ENCODE results near the gene COLQ.

Gene COLQ

GRCh38 chr3:15449489-15450224, 71.8 kb downstream of the COLQ start:
- no peak for DNase-seq (ENCODE audit: low read depth)
- TF ChIP-seq CTCF (IDR thresholded peaks at IDR 0.05; ENCODE audit: insufficient read depth, low read depth, low read length, missing control alignments): no peak

GRCh38 chr3:15443826-15444524, 77.5 kb downstream of the COLQ start:
- no peak for TF ChIP-seq CTCF (IDR thresholded peaks at IDR 0.05; ENCODE audit: insufficient read depth, low read depth, low read length, missing control alignments)
- H3K4me3 ChIP-seq (ENCODE audit: low read depth, low read length): no peak overlapping the region
- no peak for DNase-seq (ENCODE audit: low read depth)

More at GRCh38 chr3:15449489-15450224, 71.8 kb downstream of the COLQ start:
- no peak overlapping the region for H3K4me3 ChIP-seq (ENCODE audit: low read depth, low read length)

GRCh38 chr3:15440891-15441290, 80.6 kb downstream of the COLQ start:
- no peak for DNase-seq (ENCODE audit: low read depth)

GRCh38 chr3:15439476-15439875, 82.0 kb downstream of the COLQ start:
- H3K4me3 ChIP-seq (ENCODE audit: low read depth, low read length): no peak overlapping the region
- no peak for TF ChIP-seq CTCF (IDR thresholded peaks at IDR 0.05; ENCODE audit: insufficient read depth, low read depth, low read length, missing control alignments)
- no peak for DNase-seq (ENCODE audit: low read depth)

More at GRCh38 chr3:15440891-15441290, 80.6 kb downstream of the COLQ start:
- no peak for TF ChIP-seq CTCF (IDR thresholded peaks at IDR 0.05; ENCODE audit: insufficient read depth, low read depth, low read length, missing control alignments)
- H3K4me3 ChIP-seq (ENCODE audit: low read depth, low read length): no peak overlapping the region

GRCh38 chr3:15438983-15439382, 82.5 kb downstream of the COLQ start:
- H3K4me3 ChIP-seq (ENCODE audit: low read depth, low read length): no peak overlapping the region
- DNase-seq (ENCODE audit: low read depth): no peak
- TF ChIP-seq CTCF (IDR thresholded peaks at IDR 0.05; ENCODE audit: insufficient read depth, low read depth, low read length, missing control alignments): no peak

- no peak for TF ChIP-seq CTCF (IDR thresholded peaks at IDR 0.05; ENCODE audit: insufficient read depth, low read depth, low read length, missing control alignments)
- no peak for DNase-seq (ENCODE audit: low read depth)
- H3K4me3 ChIP-seq (ENCODE audit: low read depth, low read length): no peak overlapping the region
These were observed 85.3 kb downstream of the COLQ start for GRCh38 chr3:15436246-15436645.
